ENCODE results near the gene TMEM184A. TPM values are rescaled to one million over a fixed set of nuclear protein-coding genes. Genes with fewer than 3 reads are reported as not detected.
"Not testable (repeated sequence)": the region's sequence is repeated elsewhere in the genome, so short reads cannot be mapped to it uniquely, and the experiment has no call there.

Gene TMEM184A
- total and polyA plus RNA-seq, 2 of the 13 experiments (the other 11 are each of a cell fraction or from before 2014, with no cell fraction given): 9.5 to 20.4 TPM

- peak; percentile 63; the same call in 1 of the 2 replicates for TF ChIP-seq ARNTL (CRISPR knock-in tag; IDR thresholded peaks at IDR 0.05)
- peak; percentile 89; the same call in 1 of the 2 replicates for TF ChIP-seq HBP1 (CRISPR knock-in tag; IDR thresholded peaks at IDR 0.05; ENCODE audit: low read depth)
- TF ChIP-seq YEATS2 (CRISPR knock-in tag; IDR thresholded peaks at IDR 0.05; ENCODE audit: borderline replicate concordance): peak; percentile 16; the same call in 1 of the 2 replicates
- not testable (repeated sequence) for TF ChIP-seq FOXP1 (IDR thresholded peaks at IDR 0.05)
- peak; percentile 83 for TF ChIP-seq FOXP1 (CRISPR knock-in tag; IDR thresholded peaks at IDR 0.05)
- 0 out of 2 replicates have a peak, but pooled peaks have one; percentile 55 for TF ChIP-seq NKX3-1 (CRISPR knock-in tag; IDR thresholded peaks at IDR 0.05)
- peak; percentile 97 for TF ChIP-seq TFE3 (CRISPR knock-in tag; IDR thresholded peaks at IDR 0.05)
- peak; percentile 70 for TF ChIP-seq HIC2 (CRISPR knock-in tag; IDR thresholded peaks at IDR 0.05; ENCODE audit: low read depth)
- TF ChIP-seq ZNF292 (CRISPR knock-in tag; IDR thresholded peaks at IDR 0.05; ENCODE audit: borderline replicate concordance, low read depth): peak; percentile 66; the same call in 1 of the 2 replicates
- peak; percentile 73 for TF ChIP-seq ZNF574 (CRISPR knock-in tag; IDR thresholded peaks at IDR 0.05)
- peak; percentile 63 for TF ChIP-seq THAP11 (CRISPR knock-in tag; IDR thresholded peaks at IDR 0.05)
- peak; percentile 42; the same call in 1 of the 2 replicates for TF ChIP-seq SIN3A (IDR thresholded peaks at IDR 0.05; ENCODE audit: borderline replicate concordance, low read depth, low read length)
- peak; percentile 45; the same call in 1 of the 2 replicates for TF ChIP-seq KAT8 (CRISPR knock-in tag; IDR thresholded peaks at IDR 0.05)
- 0 out of 2 replicates have a peak, but pooled peaks have one; percentile 55 for TF ChIP-seq JUN (CRISPR knock-in tag; IDR thresholded peaks at IDR 0.05)
- TF ChIP-seq SP5 (CRISPR knock-in tag; IDR thresholded peaks at IDR 0.05; ENCODE audit: borderline replicate concordance, low read depth): peak; percentile 49
- peak; percentile 97 for TF ChIP-seq MTA1 (CRISPR knock-in tag; IDR thresholded peaks at IDR 0.05; ENCODE audit: borderline replicate concordance)
- peak; percentile 66; the same call in 1 of the 2 replicates for TF ChIP-seq HMG20A (CRISPR knock-in tag; IDR thresholded peaks at IDR 0.05; ENCODE audit: borderline replicate concordance)
- peak; percentile 81; the same call in 1 of the 2 replicates for TF ChIP-seq MIER3 (CRISPR knock-in tag; IDR thresholded peaks at IDR 0.05; ENCODE audit: borderline replicate concordance)
- peak; percentile 74 for TF ChIP-seq ZFP91 (CRISPR knock-in tag; IDR thresholded peaks at IDR 0.05; ENCODE audit: borderline replicate concordance)
- TF ChIP-seq POGZ (CRISPR knock-in tag; IDR thresholded peaks at IDR 0.05): peak; percentile 66; the same call in 1 of the 2 replicates
- 0 out of 2 replicates have a peak, but pooled peaks have one; percentile 24 for TF ChIP-seq ZBTB3 (CRISPR knock-in tag; IDR thresholded peaks at IDR 0.05; ENCODE audit: borderline replicate concordance, low read depth)
- peak; percentile 43; the same call in 1 of the 2 replicates for TF ChIP-seq MYC (CRISPR knock-in tag; IDR thresholded peaks at IDR 0.05; ENCODE audit: borderline replicate concordance)
Observed at GRCh38 chr7:1515509-1515967, 40.5 kb downstream of the TMEM184A start (continued).

All from HepG2 (cell line).